Measurements from ENCODE around the gene GOLIM4. TPM values are rescaled to one million over a fixed set of nuclear protein-coding genes. Genes with fewer than 3 reads are reported as not detected.

Gene GOLIM4
- total and polyA plus RNA-seq, 2 experiments from 2014 or later = 34.4 to 50.5 TPM

GRCh38 chr3:168104361-168104760 is 8.6 kb upstream of the GOLIM4 start (continued):
- TF ChIP-seq REST (IDR thresholded peaks at IDR 0.05; ENCODE audit: unreplicated experiment) (no peak), EZH2 (IDR thresholded peaks at IDR 0.05; ENCODE audit: low read depth, unreplicated experiment) (no peak)

DNA sequence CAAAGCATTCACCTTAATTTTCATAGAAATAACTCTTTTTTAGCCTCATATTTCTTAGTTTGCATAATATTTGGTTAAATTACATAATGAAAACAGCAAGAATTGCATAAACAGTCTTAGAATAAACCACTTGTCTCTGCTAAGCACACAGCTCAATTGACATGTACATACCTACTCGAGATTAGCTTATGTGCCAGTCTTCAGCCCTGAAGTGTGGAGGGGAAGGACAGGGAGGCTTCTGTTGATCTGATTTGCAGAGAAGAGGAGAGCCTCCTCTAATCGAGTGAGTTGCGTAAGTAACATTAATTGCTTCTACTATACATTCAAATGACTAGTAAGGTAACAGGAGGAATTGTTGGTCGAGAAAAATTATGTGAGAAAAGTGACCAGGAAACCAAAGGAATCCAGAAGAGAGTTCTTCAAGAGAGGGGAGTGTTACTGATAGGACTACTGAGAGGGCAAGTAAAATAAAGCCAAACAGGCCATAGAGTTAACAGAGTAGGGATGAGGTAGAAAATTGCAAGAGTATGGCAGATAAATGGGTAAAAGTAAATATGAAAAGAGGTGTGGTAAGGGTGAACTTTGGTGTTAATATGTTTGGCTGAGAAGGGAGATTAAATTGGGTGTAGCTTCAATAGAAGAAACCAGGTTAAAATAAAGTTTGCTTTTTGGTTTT is 7.1 kb upstream of the GOLIM4 start:
- Histone ChIP-seq H3K4me1 (ENCODE audit: insufficient read depth) (peaks cover 5% of the 10 kb centered on the region), H3K36me3 (ENCODE audit: insufficient read depth) (no peaks in the 10 kb centered on the region), H3K27me3 (ENCODE audit: insufficient read depth) (no peaks in the 10 kb centered on the region), H4K20me1 (replicated peaks; ENCODE audit: insufficient read depth) (no peaks in the 10 kb centered on the region), H3K79me2 (replicated peaks; ENCODE audit: insufficient read depth) (no peaks in the 10 kb centered on the region), H3K27ac (ENCODE audit: low read depth) (no peak overlapping the region), H3F3A (replicated peaks; ENCODE audit: low read depth) (no peaks in the 10 kb centered on the region), H2AFZ (peak overlapping the region; percentile 33), H3K9me2 (ENCODE audit: insufficient read depth) (no peaks in the 10 kb centered on the region; the same call in 1 of the 2 replicates), H3K4me2 (no peak overlapping the region), H3K4me3 (no peak overlapping the region)
- no peak for DNase-seq (ENCODE audit: low spot score)
- H3K27ac Mint-ChIP-seq = no peak overlapping the region
- H3K9me3 Mint-ChIP-seq = peaks cover 9% of the 10 kb centered on the region; the same call in 2 of the 3 replicates
- H3K36me3 Mint-ChIP-seq (ENCODE audit: low read depth) = no peaks in the 10 kb centered on the region
- no peaks in the 10 kb centered on the region for H3K27me3 Mint-ChIP-seq (ENCODE audit: insufficient read depth, low read depth, poor library complexity)
- ATAC-seq = no peak
- no peak overlapping the region for H3K4me3 Mint-ChIP-seq
- 0 out of 3 replicates have a peak, but pooled peaks cover 2% of the 10 kb centered on the region for H3K4me1 Mint-ChIP-seq
- TF ChIP-seq JUNB (IDR thresholded peaks at IDR 0.05; ENCODE audit: unreplicated experiment) (no peak), REST (IDR thresholded peaks at IDR 0.05; ENCODE audit: unreplicated experiment) (no peak), EZH2phosphoT487 (IDR thresholded peaks at IDR 0.05; ENCODE audit: unreplicated experiment) (no peak), POLR2AphosphoS5 (IDR thresholded peaks at IDR 0.05; ENCODE audit: low read depth) (no peak), ETS1 (IDR thresholded peaks at IDR 0.05) (no peak), EZH2 (IDR thresholded peaks at IDR 0.05; ENCODE audit: low read depth, unreplicated experiment) (no peak), NANOG (IDR thresholded peaks at IDR 0.05; ENCODE audit: borderline replicate concordance) (no peak), STAT1 (IDR thresholded peaks at IDR 0.05; ENCODE audit: unreplicated experiment) (no peak)
- TF ChIP-seq, protein P1, sequence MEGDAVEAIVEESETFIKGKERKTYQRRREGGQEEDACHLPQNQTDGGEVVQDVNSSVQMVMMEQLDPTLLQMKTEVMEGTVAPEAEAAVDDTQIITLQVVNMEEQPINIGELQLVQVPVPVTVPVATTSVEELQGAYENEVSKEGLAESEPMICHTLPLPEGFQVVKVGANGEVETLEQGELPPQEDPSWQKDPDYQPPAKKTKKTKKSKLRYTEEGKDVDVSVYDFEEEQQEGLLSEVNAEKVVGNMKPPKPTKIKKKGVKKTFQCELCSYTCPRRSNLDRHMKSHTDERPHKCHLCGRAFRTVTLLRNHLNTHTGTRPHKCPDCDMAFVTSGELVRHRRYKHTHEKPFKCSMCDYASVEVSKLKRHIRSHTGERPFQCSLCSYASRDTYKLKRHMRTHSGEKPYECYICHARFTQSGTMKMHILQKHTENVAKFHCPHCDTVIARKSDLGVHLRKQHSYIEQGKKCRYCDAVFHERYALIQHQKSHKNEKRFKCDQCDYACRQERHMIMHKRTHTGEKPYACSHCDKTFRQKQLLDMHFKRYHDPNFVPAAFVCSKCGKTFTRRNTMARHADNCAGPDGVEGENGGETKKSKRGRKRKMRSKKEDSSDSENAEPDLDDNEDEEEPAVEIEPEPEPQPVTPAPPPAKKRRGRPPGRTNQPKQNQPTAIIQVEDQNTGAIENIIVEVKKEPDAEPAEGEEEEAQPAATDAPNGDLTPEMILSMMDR (conservative IDR thresholded peaks at IDR 0.05; ENCODE audit: low read depth in 2 of 2) = no peak
